GM21526 (cell line): Measurements from ENCODE around the gene NELFA.
A peak's percentile ranks its signal among the peaks of the same experiment; 100 is the strongest.

Experiments used
- ATAC-seq: cut with Tn5 transposase; IDR thresholded peaks from one replicate; pipeline ENCODE4 v1.9.1; 2021; ENCODE audit warnings: moderate library complexity; ENCODE audit not compliant: unreplicated experiment, low FRiP score

NELFA gene

GRCh38 chr4:2008921-2009650 is at the start of gene NELFA:
TSS of gene NELFA (minus strand) at chr4:2008974. CDS start at chr4:2008959, 15 bp downstream.
- ATAC-seq = peak; percentile 75

- ATAC-seq = no peak
Observed at GRCh38 chr4:2057382-2058065, 48.8 kb upstream of the NELFA start.

GRCh38 chr4:2054217-2054616 is 45.4 kb upstream of the NELFA start:
- no peak for ATAC-seq

- ATAC-seq = no peak
Observed at GRCh38 chr4:2051086-2051485, 42.3 kb upstream of the NELFA start.

- ATAC-seq = no peak
Observed at GRCh38 chr4:2049811-2050210, 41.0 kb upstream of the NELFA start.

DNA sequence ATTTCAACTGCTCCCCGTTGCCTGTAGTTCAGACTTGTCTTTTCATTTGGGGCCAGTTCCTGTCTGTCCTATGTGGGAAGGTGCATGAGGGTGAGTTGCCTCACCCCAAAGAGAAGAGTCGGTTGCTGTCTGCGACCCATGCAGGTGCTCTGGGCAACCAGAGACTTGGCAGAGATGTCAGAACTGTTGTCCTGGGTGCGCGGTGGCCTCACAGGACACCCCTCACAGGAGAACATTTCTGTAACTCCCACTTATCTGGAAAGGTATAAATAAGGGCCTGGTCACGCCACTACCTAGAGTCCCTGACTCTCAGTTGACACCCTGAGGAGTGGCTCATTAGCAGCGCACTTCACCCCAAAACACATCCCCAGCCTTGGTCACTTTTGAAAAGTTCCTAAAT is 40.6 kb upstream of the NELFA start:
- ATAC-seq = no peak

DNA sequence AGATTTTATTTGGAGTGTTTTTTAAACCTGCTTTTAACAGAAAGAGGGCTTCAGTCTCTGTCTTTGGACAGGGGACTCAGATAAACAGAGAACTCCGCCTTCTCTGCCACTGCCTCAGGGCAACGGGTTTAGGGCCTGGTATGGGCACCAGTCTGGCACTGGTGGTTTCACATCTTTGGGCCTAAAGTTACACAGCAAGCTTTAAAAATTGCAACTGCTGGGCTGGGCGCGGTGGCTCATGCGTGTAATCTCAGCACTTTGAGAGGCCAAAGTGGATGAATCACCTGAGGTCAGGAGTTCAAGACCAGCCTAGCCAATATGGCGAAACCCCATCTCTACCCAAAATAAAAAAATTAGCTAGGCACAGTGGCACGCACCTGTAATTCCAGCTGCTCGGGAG is 40.1 kb upstream of the NELFA start:
- no peak for ATAC-seq

DNA sequence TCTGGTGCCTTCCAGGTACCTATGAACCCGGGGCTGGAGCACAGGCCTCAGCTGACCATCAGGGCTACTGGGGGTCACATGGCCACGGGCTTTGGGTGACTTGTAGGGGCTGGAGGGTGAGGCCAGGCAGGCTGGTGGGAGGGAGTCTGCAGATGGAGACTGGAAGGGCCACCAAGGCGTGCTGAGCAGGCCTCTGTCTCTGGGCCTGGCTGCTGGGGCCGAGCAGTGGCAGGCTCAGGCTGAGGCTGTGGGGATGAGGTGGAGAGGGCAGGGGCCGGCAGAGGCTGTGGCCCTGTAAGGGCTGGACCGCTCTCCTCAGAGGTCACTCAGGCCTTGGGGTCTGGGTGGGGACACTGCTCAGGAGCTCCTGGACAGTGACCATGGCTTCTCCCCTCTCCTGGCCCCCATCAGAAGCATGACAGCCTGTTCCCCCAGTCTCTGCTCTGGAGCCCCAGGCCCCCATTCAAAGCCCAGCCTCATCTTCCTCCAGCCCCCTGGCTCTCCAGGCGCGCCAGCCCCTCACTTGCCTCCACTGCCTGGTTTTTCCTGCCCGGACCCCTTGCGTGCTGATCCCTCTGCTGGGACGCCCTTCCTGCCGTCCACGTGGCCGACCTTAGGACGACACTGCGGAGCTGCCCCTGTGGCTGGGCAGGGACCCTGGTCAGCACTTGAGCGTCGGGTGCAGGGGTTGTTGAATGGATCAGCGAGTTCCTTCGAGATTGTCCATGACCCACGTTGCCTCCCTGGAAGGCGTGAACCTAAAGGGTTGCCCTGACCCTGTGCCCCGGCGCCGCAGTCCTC is 39.2 kb upstream of the NELFA start:
- no peak for ATAC-seq

DNA sequence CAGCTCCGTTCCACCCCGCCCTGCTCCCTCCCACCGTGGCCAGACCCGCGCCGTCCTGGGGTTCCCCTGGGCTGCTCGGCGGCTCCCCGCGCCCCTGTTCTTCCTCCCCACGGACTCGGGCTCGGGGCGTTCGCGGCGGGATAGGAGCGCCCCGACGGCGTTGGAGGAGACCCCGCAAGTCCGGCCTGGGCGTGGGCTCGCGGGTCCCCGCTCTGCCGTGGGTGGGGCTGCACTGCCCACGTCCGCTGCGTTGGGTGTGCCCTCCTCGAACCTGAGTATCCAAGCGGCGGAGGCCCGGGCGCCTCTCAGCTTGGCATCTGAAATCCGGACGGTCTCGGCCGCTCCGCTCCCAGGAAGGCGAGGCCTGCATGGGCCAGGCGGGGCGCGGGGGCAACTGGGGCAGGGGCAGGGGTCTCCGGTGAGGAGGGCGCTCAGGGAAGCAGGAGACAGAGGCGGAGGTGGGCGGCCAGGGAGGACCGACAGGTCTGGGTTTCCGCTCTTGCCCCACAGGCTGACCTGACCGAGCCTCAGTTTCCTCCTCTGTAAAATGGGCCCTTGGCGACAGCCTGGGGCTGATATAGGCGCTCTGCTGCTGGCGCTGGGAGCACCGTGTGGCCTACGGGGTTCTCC is 38.4 kb upstream of the NELFA start:
- ATAC-seq = no peak

- no peak for ATAC-seq
Observed at GRCh38 chr4:2046031-2046961, 37.5 kb upstream of the NELFA start.

GRCh38 chr4:2045518-2045951 is 36.8 kb upstream of the NELFA start:
- ATAC-seq = no peak

GRCh38 chr4:2044542-2045517 is 36.1 kb upstream of the NELFA start:
- ATAC-seq = no peak

GRCh38 chr4:2044119-2044485 is 35.3 kb upstream of the NELFA start:
- ATAC-seq = no peak

GRCh38 chr4:2043396-2044118 is 34.8 kb upstream of the NELFA start:
- no peak for ATAC-seq

DNA sequence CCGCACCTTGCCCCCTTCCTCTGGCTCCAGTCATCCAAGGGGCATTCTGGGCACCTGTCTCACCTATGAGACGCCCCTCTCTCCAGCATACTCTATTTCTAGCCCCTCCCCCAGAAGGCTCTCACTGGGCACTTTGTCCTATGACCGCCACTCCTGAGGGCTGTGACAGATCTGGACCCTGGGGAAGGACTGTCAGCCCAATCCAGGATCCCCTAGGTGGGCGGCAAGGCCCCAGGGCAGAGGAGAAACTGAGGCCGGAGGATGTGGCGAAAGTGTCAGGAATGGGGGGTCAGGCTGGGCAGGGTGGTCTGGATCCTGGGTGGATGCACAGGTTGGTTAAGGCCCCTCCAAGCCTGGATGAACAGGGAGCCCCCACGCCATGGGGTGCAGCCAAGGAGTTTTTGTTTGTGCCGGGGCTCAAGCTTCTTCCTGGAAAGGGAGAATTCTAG is 34.2 kb upstream of the NELFA start:
- no peak for ATAC-seq

- ATAC-seq = no peak
Observed at GRCh38 chr4:2042204-2042946, 33.6 kb upstream of the NELFA start.
